Cardiac muscle cell (in vitro differentiated cells and primary cell): Measurements from ENCODE around the gene IFNA6. TPM values are rescaled to one million over a fixed set of nuclear protein-coding genes. Genes with fewer than 3 reads are reported as not detected.

Experiments
- DNase-seq, 2 donors: peaks; one replicate each; pipeline versions ENCODE4 v3.0.0 to v3.0.0-alpha.2; 2010 to 2017; ENCODE audit warnings: low read depth in 1 of 2, low spot score in 1 of 2
- H3K27ac ChIP-seq: fragments of 200-600 bp; sonication (generic); 2 replicates; pipeline ENCODE4 v1.5.1; 2016
- H3K27me3 ChIP-seq: fragments of 200-600 bp; sonication (generic); 2 replicates; pipeline ENCODE4 v1.6.0; 2016; ENCODE audit warnings: control low read depth
- H3K36me3 ChIP-seq: fragments of 200-600 bp; sonication (generic); 2 replicates; pipeline ENCODE4 v1.5.1; 2016; ENCODE audit warnings: control low read depth
- H3K4me1 ChIP-seq: fragments of 200-600 bp; sonication (generic); 2 replicates; pipeline ENCODE4 v1.8.1; 2017; ENCODE audit warnings: low read depth, mild to moderate bottlenecking, mixed run types
- H3K4me3 ChIP-seq: fragments of 200-600 bp; sonication (generic); 2 replicates; pipeline ENCODE4 v1.5.1; 2016; ENCODE audit warnings: mild to moderate bottlenecking
- H3K9me3 ChIP-seq: fragments of 200-600 bp; sonication (generic); 2 replicates; pipeline ENCODE4 v1.5.1; 2017; ENCODE audit warnings: low read depth, mild to moderate bottlenecking, control low read depth
- CTCF ChIP-seq: IDR thresholded peaks from 2 replicates; pipeline ENCODE4 v1.5.1; 2012; ENCODE audit warnings: low read depth, mild to moderate bottlenecking, low read length
- polyA plus RNA-seq: library from polyadenylated mRNA; unstranded; fragments of >200 nt; fragmentation: Nextera tagmentation; extraction: Ambion mirVana; gene quantifications from 2 replicates; pipeline ENCODE4 v1.2.1, GENCODE V29; 2016
- total RNA-seq: library from RNA; depleted of rRNA; stranded (reverse); fragments of >200 nt; gene quantifications from 2 replicates; pipeline ENCODE4 v1.2.3, GENCODE V29; 2016

IFNA6 gene
- total and polyA plus RNA-seq, 2 experiments from 2014 or later = not detected

GRCh38 chr9:21334701-21335632 lies 15.7 kb downstream of the IFNA6 start, which contains the start of gene KLHL9:
Gene KLHL9 (minus strand): TSS chr9:21335404. CDS start chr9:21334859, 545 bp downstream.
- DNase-seq = peak; percentile 93 to 95
- no peaks in the 10 kb centered on the region for H3K9me3 ChIP-seq
- no peaks in the 10 kb centered on the region for H3K27me3 ChIP-seq
- H3K36me3 ChIP-seq = peaks cover 2% of the 10 kb centered on the region
- peaks cover 28% of the 10 kb centered on the region for H3K4me1 ChIP-seq
- H3K27ac ChIP-seq = peak within 1 kb of the TSS; percentile 94
- peak within 1 kb of the TSS; percentile 50 for H3K4me3 ChIP-seq
- no peak for TF ChIP-seq CTCF

- no peak for DNase-seq
- Histone ChIP-seq H3K27ac (no peak overlapping the region), H3K4me3 (peak overlapping the region; percentile 50), H3K9me3 (no peaks in the 10 kb centered on the region), H3K36me3 (peaks cover 2% of the 10 kb centered on the region), H3K27me3 (no peaks in the 10 kb centered on the region), H3K4me1 (peaks cover 34% of the 10 kb centered on the region)
- no peak for TF ChIP-seq CTCF
Measured at GRCh38 chr9:21333226-21333625, 17.5 kb downstream of the IFNA6 start.

GRCh38 chr9:21331676-21332402 lies 18.8 kb downstream of the IFNA6 start:
- DNase-seq = no peak
- no peak for TF ChIP-seq CTCF

GRCh38 chr9:21326526-21327139 lies 24.1 kb downstream of the IFNA6 start:
- TF ChIP-seq CTCF = peak; percentile 62
- DNase-seq = peak; percentile 56 to 65
- H3K4me3 ChIP-seq = no peak overlapping the region
- no peaks in the 10 kb centered on the region for H3K27me3 ChIP-seq
- no peaks in the 10 kb centered on the region for H3K9me3 ChIP-seq
- no peak overlapping the region for H3K27ac ChIP-seq
- H3K36me3 ChIP-seq = no peaks in the 10 kb centered on the region
- peaks cover 9% of the 10 kb centered on the region for H3K4me1 ChIP-seq

More at GRCh38 chr9:21331676-21332402, 18.8 kb downstream of the IFNA6 start:
- Histone ChIP-seq H3K4me3 (no peak overlapping the region), H3K36me3 (peaks cover 2% of the 10 kb centered on the region), H3K27me3 (no peaks in the 10 kb centered on the region), H3K27ac (no peak overlapping the region), H3K4me1 (peaks cover 34% of the 10 kb centered on the region), H3K9me3 (no peaks in the 10 kb centered on the region)

GRCh38 chr9:21324047-21324446 lies 26.6 kb downstream of the IFNA6 start:
- no peaks in the 10 kb centered on the region for H3K27me3 ChIP-seq
- TF ChIP-seq CTCF = no peak
- H3K27ac ChIP-seq = no peak overlapping the region
- no peaks in the 10 kb centered on the region for H3K9me3 ChIP-seq
- no peak for DNase-seq
- H3K4me3 ChIP-seq = no peak overlapping the region
- H3K4me1 ChIP-seq = no peaks in the 10 kb centered on the region
- H3K36me3 ChIP-seq = no peaks in the 10 kb centered on the region
